Stomach smooth muscle (tissue), 2 donors: ENCODE data around the gene FMN2.

Experiments
- H3K27ac ChIP-seq: one replicate; pipeline ENCODE4 v1.7.0; 2013; ENCODE audit warnings: mild to moderate bottlenecking, low read length, inconsistent platforms
- H3K27me3 ChIP-seq, 2 donors: one replicate each; pipeline ENCODE4 v1.7.0; 2013; ENCODE audit warnings: low read length in 2 of 2; ENCODE audit not compliant: insufficient read depth in 2 of 2, control insufficient read depth in 1 of 2
- H3K36me3 ChIP-seq, 2 donors: one replicate each; pipeline ENCODE4 v1.7.0; 2013; ENCODE audit warnings: low read length in 2 of 2; ENCODE audit not compliant: control insufficient read depth in 2 of 2, insufficient read depth in 2 of 2
- H3K4me1 ChIP-seq: one replicate; pipeline ENCODE4 v1.7.0; 2013; ENCODE audit warnings: low read length; ENCODE audit not compliant: control insufficient read depth, insufficient read depth
- H3K4me3 ChIP-seq, 2 donors: one replicate each; pipeline ENCODE4 v1.7.0; 2013; ENCODE audit warnings: low read length in 2 of 2
- H3K9ac ChIP-seq, 2 donors: one replicate each; pipeline ENCODE4 v1.7.0; 2013; ENCODE audit warnings: low read length in 2 of 2, mild to moderate bottlenecking in 1 of 2
- H3K9me3 ChIP-seq, 2 donors: one replicate each; pipeline ENCODE4 v1.7.0; 2013; ENCODE audit warnings: low read length in 2 of 2; ENCODE audit not compliant: control insufficient read depth in 2 of 2
- donor health status: healthy.
- donor health status: Pancreatic carcinoma.

The FMN2 gene

DNA sequence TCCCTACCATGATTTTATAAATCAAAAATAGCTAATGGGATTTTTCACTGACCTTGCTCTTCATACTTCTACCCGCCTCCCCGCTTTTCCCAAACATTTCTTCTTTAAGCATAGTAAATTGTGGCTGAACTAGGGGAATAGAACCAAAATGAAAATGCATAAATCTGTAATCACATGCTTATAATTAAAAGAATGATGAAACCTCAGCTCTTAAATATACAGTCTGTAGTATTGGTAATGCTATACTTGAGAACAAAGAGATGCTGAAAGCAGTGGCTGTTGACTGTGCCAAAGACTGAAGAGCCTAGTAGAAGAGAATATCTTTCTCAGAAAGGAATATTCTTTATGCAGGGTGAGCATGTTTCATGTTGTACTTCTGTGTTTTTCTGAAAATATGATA is 271.1 kb downstream of the FMN2 start:
- Histone ChIP-seq H3K36me3 (no peaks in the 10 kb centered on the region), H3K9me3 (no peaks in the 10 kb centered on the region), H3K27me3 (no peaks in the 10 kb centered on the region), H3K9ac (no peak overlapping the region), H3K4me1 (no peaks in the 10 kb centered on the region), H3K4me3 (no peak overlapping the region), H3K27ac (no peak overlapping the region)

DNA sequence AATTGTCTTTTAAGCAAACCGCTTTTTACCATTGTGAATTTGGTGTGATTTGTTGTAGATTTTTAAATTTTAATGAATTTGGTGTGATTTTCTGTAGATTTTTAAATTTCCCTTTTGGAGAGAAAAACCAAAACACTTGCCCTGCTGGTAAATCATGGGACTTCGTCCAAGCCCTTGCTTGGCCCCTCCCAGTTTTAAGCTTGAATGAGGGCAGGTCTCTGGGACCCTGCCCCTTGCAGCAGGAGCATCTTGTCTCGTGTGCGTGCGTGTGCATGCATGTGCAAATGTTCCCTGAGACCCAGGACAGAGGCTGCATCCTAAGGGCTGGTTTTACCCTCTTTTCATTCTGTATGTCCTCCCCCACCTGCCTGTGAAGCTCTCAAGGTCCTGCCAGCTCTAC is 271.6 kb downstream of the FMN2 start:
- Histone ChIP-seq H3K9me3 (no peaks in the 10 kb centered on the region), H3K27me3 (no peaks in the 10 kb centered on the region), H3K4me3 (no peak overlapping the region), H3K4me1 (no peaks in the 10 kb centered on the region), H3K27ac (no peak overlapping the region), H3K9ac (no peak overlapping the region), H3K36me3 (no peaks in the 10 kb centered on the region)

DNA sequence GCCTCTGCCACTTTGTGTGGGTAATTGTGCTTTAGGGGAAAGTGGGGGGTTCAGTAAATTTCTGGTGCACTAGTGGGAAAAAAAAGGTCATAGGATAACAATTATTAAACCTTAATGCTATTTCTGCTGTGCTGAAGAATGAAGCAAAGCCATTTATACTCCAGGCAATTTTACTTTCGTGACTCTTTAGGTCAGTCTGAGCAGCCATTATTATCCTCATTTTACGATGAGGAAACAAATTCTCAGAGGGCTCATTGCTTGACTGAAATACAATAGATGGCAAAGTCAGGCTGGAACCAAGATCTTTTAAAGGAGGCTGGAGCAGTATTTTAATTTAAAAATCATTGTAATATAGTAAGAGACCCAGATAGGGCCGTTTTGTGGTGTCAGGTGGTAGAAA is 272.2 kb downstream of the FMN2 start:
- no peak overlapping the region for H3K4me3 ChIP-seq
- H3K36me3 ChIP-seq, result no peaks in the 10 kb centered on the region
- no peak overlapping the region for H3K9ac ChIP-seq
- H3K9me3 ChIP-seq, result no peaks in the 10 kb centered on the region
- H3K27ac ChIP-seq, result no peak overlapping the region
- no peaks in the 10 kb centered on the region for H3K4me1 ChIP-seq
- no peaks in the 10 kb centered on the region for H3K27me3 ChIP-seq

DNA sequence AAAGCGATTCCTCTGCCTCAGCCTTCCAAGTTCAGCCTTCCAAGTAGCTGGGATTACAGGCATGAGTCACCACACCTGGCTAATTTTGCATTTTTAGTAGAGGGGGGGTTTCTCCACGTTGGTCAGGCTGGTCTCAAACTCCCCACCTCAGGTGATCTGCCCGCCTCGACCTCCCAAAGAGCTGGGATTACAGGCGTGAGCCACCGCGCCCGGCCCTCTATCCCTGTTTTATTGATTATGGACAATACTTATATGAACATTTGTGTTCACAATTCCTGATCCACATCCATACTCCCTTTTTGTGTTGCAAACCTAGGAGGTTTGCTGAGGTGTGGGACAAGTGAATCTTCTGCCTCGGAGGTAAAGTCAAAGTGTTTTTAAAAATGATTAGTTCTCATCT is 275.0 kb downstream of the FMN2 start:
- Histone ChIP-seq H3K36me3 (no peaks in the 10 kb centered on the region), H3K9me3 (no peaks in the 10 kb centered on the region), H3K27me3 (no peaks in the 10 kb centered on the region), H3K4me3 (no peak overlapping the region), H3K27ac (no peak overlapping the region), H3K9ac (no peak overlapping the region), H3K4me1 (no peaks in the 10 kb centered on the region)

DNA sequence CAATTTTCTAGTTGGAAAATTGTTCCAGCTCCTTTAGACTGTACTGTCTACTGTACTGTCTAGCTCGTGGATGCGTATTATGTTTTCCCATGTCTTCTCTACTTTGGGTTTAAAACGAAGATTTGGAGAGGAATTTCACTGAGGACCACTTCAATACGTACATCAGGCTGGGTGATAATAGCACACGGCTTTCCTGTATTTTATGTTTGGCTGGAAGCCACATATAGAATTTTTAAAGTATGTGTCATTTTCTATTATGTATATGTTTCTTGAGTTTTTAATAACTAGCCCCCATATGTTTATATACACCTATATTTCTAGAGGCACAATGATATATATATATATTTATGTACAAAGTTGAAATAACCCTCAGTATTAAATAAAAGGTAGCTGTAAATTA is 293.9 kb downstream of the FMN2 start:
- Histone ChIP-seq H3K27ac (no peak overlapping the region), H3K4me1 (no peaks in the 10 kb centered on the region), H3K4me3 (no peak overlapping the region), H3K36me3 (no peaks in the 10 kb centered on the region), H3K27me3 (no peaks in the 10 kb centered on the region), H3K9ac (no peak overlapping the region), H3K9me3 (peaks cover 0 to 8% of the 10 kb centered on the region in 2 donors)

DNA sequence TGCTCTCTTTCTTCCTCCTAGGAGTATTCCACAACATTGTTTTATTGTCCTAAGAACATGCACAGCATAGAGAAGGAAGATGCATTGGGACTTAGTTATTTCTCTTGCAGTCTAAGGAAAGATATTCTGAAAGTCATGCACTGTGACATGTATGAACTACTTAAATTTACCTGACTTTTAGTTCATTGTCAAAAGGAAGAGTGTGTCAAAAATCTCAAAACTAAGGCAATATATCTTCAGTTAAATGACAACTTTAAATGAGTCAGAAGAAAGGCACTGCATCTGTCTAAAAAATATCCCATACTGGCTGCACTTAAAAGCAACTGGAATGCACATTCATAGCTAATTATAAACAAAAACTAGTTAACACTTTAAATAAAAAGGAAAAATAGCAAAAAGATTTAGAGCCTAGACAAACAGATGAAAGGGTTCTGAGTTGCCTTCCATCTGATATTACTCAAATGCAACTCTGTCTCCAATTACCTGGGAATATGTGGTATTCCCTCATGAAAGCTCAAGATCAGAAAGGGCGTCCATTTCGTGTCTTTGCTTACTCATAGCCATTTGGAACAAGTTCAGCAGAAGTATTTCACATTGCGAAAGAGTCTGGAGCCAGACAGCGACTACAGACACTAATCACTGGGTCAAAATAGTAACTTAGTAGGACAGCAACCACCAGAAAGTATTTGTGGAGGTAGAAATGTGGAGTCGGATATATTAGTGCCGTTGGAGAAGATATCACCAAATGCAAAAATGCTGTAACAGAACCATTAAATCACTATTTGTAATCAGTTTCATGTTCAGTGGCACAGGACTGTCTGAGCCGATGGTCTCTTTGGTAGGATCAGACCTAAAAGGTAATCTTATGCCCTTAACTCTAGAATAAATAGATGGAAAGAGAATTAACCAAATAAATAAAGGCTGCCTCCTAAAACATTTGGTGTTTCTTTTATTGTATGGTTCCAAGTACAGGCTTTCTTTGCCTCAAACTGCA is 294.6 kb downstream of the FMN2 start:
- Histone ChIP-seq H3K9ac (no peak overlapping the region), H3K27ac (no peak overlapping the region)

DNA sequence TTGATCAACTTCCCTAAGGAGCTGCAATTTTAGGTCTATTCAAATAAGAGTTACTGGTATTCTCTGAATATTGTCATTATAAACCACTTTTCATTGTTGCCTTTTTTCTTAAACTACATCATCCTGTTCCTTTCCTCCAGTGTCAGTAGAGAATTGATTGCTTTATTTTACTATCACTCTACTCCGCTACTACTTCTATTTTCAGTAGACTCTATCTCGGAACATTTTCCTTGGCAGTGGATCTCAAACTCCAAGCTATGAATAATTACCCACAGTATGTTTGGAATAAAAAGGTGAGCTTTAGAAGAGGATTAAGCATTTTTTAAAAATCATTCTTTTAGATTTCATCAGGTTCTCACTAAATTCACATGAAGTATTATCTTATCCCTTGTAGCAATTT is 295.4 kb downstream of the FMN2 start:
- Histone ChIP-seq H3K9me3 (no peaks in the 10 kb centered on the region), H3K4me3 (no peak overlapping the region), H3K36me3 (no peaks in the 10 kb centered on the region), H3K27me3 (no peaks in the 10 kb centered on the region), H3K9ac (no peak overlapping the region), H3K27ac (no peak overlapping the region), H3K4me1 (no peaks in the 10 kb centered on the region)

More for the DNA sequence above, 294.6 kb downstream of the FMN2 start:
- H3K4me3 ChIP-seq, result no peak overlapping the region
- H3K4me1 ChIP-seq, result no peaks in the 10 kb centered on the region
- H3K27me3 ChIP-seq, result no peaks in the 10 kb centered on the region
- H3K36me3 ChIP-seq, result no peaks in the 10 kb centered on the region
- peaks cover 0 to 5% of the 10 kb centered on the region in 2 donors for H3K9me3 ChIP-seq

DNA sequence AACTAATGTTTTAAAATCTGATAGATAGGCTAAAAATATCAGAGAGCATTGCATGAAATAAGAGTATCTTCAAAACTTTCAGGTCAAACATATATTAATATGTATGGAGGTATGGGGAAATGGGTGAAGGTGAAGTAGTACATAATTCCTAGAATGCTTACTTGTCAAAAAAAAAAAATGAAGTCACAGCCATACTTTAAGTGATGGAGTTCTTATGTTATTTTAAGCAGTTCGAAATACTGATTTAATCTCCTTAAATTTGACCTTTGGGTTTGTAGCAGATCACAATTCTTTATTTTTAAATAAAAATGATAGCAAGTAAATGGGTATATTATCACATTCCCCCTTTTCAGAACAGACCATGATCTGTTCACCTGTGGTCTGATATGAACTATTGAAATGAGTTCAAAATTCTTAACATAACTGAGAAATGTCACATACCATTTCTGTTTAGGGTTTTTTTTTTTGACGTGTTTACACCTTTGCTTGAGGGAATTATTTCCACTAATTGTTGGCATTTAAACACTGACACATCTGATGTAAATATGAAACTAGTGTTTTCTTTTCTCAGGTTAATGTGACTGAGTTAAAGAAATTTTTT is 300.1 kb downstream of the FMN2 start:
- Histone ChIP-seq H3K27me3 (no peaks in the 10 kb centered on the region), H3K4me1 (no peaks in the 10 kb centered on the region), H3K27ac (no peak overlapping the region), H3K9ac (no peak overlapping the region), H3K36me3 (no peaks in the 10 kb centered on the region), H3K9me3 (no peaks in the 10 kb centered on the region), H3K4me3 (no peak overlapping the region)

DNA sequence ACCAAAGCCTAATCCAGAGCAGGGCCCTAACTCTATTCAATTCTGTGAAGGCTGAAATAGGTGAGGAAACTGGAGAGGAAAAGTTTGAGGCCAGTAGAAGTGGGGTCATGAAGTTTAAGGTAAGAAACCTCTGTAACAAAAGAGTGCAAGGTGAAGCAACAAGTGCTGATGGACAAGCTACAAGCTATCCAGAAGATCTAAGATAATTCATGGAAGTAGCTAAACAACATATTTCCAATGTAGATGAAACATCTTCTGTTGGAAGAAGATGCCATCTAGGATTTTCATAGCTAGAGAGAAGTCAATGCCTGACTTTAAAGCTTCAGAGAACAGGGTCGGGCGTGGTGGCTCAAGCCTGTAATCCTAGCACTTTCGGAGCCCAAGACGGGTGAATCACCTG is 302.7 kb downstream of the FMN2 start:
- Histone ChIP-seq H3K27me3 (no peaks in the 10 kb centered on the region), H3K27ac (no peak overlapping the region), H3K9ac (no peak overlapping the region), H3K4me1 (no peaks in the 10 kb centered on the region), H3K36me3 (no peaks in the 10 kb centered on the region), H3K9me3 (no peaks in the 10 kb centered on the region), H3K4me3 (no peak overlapping the region)

DNA sequence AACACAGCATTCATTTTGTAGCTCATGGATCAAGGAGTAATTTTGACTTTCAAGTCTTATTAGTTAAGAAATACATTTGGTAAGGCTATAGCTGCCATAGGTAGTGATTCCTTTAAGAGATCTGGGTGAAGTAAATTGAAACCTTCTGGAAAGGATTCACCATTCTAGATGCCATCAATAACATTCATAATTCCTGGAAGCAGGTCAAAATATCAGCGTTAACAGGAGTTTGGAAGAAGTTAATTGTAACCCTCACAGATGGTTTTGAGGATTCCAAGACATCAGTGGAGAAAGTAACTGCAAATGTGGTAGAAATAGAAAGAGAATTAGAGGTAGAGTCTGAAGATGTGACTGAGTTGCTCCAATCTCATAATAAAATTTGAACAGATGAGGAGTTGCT is 303.7 kb downstream of the FMN2 start:
- Histone ChIP-seq H3K9ac (no peak overlapping the region), H3K27me3 (no peaks in the 10 kb centered on the region), H3K4me3 (no peak overlapping the region), H3K4me1 (no peaks in the 10 kb centered on the region), H3K36me3 (no peaks in the 10 kb centered on the region), H3K9me3 (no peaks in the 10 kb centered on the region), H3K27ac (no peak overlapping the region)

DNA sequence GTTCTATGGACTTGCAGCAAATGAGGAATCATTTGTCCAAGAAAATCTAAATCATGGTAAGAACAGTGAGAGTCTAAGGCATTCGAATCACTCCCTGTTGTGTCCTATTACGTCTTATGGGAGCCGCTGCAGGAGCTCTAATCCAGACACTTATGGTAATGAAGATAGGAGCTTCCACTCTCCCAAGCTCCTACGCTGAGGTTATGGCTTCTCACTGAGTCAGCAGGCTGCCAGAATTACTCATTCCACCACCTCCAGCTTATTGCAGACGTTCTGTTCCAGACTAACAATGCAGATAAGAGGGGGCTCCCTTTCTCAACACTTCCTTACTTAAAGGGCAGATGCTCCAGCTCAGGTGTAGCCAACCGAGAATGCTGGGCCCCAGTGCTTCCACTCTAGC is 307.7 kb downstream of the FMN2 start:
- Histone ChIP-seq H3K27me3 (no peaks in the 10 kb centered on the region), H3K9me3 (no peaks in the 10 kb centered on the region), H3K36me3 (no peaks in the 10 kb centered on the region), H3K27ac (no peak overlapping the region), H3K9ac (no peak overlapping the region), H3K4me3 (no peak overlapping the region), H3K4me1 (no peaks in the 10 kb centered on the region)
